GM06990 (cell line): ENCODE measurements around the gene ATP11A.

Source experiments
- DNase-seq: peaks from one replicate; pipeline ENCODE4 v3.0.0-alpha.2; 2011; ENCODE audit not compliant: insufficient read length; ENCODE audit errors: extremely low read depth
- H3K27me3 ChIP-seq: replicated peaks from 2 replicates; pipeline ENCODE4 v1.6.0; 2011; ENCODE audit warnings: low read length; ENCODE audit not compliant: control insufficient read depth, insufficient read depth
- H3K36me3 ChIP-seq: 2 replicates; pipeline ENCODE4 v1.5.1; 2011; ENCODE audit warnings: low read length; ENCODE audit not compliant: control insufficient read depth, insufficient read depth
- H3K4me3 ChIP-seq: replicated peaks from 2 replicates; pipeline ENCODE4 v1.5.1; 2011; ENCODE audit warnings: low read depth, mild to moderate bottlenecking, control low read depth, low read length
- TF ChIP-seq, protein P1 (sequence below): IDR thresholded peaks from 2 replicates; pipeline ENCODE4 v1.5.1; 2011; ENCODE audit warnings: low read length, control low read depth, mild to moderate bottlenecking, inconsistent platforms; ENCODE audit not compliant: insufficient read depth, poor library complexity, severe bottlenecking

Gene ATP11A

GRCh38 chr13:112825071-112825470, 135.2 kb downstream of the ATP11A start:
- Histone ChIP-seq H3K4me3 (no peak overlapping the region), H3K27me3 (no peaks in the 10 kb centered on the region), H3K36me3 (peaks cover 25% of the 10 kb centered on the region)
- DNase-seq: no peak
- TF ChIP-seq, protein P1, sequence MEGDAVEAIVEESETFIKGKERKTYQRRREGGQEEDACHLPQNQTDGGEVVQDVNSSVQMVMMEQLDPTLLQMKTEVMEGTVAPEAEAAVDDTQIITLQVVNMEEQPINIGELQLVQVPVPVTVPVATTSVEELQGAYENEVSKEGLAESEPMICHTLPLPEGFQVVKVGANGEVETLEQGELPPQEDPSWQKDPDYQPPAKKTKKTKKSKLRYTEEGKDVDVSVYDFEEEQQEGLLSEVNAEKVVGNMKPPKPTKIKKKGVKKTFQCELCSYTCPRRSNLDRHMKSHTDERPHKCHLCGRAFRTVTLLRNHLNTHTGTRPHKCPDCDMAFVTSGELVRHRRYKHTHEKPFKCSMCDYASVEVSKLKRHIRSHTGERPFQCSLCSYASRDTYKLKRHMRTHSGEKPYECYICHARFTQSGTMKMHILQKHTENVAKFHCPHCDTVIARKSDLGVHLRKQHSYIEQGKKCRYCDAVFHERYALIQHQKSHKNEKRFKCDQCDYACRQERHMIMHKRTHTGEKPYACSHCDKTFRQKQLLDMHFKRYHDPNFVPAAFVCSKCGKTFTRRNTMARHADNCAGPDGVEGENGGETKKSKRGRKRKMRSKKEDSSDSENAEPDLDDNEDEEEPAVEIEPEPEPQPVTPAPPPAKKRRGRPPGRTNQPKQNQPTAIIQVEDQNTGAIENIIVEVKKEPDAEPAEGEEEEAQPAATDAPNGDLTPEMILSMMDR: no peak

GRCh38 chr13:112825875-112826274, 136.0 kb downstream of the ATP11A start:
- TF ChIP-seq, protein P1: no peak
- no peaks in the 10 kb centered on the region for H3K27me3 ChIP-seq
- no peak overlapping the region for H3K4me3 ChIP-seq
- DNase-seq: no peak
- peaks cover 20% of the 10 kb centered on the region for H3K36me3 ChIP-seq

DNA sequence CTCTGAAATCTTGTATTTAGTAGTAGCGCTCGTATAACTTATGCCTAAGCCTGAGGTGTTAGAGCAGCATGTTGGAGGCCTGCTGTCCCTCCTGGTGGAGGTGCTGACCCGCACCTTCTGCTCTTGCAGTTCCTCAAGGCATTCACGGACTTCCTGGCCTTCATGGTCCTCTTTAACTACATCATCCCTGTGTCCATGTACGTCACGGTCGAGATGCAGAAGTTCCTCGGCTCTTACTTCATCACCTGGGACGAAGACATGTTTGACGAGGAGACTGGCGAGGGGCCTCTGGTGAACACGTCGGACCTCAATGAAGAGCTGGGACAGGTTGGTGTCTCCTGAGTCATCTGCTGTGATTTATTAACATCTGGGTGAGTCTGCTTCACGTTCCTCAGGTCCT, 136.7 kb downstream of the ATP11A start:
- Histone ChIP-seq H3K4me3 (no peak overlapping the region), H3K27me3 (no peaks in the 10 kb centered on the region), H3K36me3 (peaks cover 26% of the 10 kb centered on the region)
- DNase-seq: no peak
- TF ChIP-seq, protein P1: no peak

- no peak for DNase-seq
- H3K36me3 ChIP-seq: peaks cover 33% of the 10 kb centered on the region
- no peaks in the 10 kb centered on the region for H3K27me3 ChIP-seq
- TF ChIP-seq, protein P1: no peak
- H3K4me3 ChIP-seq: no peak overlapping the region
Observed at GRCh38 chr13:112828082-112828699, 138.4 kb downstream of the ATP11A start.

DNA sequence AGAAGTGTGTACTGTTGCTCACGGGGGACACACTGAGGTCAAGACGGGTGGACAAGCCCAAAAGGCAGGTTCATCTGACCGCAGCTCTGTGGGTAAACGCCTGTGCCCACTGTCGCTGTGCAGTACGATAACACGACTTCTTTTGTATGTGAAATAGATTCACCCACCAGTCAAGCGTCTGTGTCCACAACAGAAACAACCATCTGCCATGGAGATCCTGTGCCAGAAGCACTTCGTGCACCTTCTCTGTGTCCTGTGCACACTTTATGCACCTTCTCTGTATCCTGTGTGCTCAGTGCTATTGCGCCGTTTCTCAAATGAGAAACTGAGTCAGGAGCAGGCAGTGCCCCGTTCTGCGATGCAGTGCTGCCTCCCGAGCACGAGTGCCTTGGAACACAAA, 138.9 kb downstream of the ATP11A start:
- no peak for DNase-seq
- H3K27me3 ChIP-seq: no peaks in the 10 kb centered on the region
- H3K4me3 ChIP-seq: no peak overlapping the region
- TF ChIP-seq, protein P1: no peak
- H3K36me3 ChIP-seq: peaks cover 34% of the 10 kb centered on the region

DNA sequence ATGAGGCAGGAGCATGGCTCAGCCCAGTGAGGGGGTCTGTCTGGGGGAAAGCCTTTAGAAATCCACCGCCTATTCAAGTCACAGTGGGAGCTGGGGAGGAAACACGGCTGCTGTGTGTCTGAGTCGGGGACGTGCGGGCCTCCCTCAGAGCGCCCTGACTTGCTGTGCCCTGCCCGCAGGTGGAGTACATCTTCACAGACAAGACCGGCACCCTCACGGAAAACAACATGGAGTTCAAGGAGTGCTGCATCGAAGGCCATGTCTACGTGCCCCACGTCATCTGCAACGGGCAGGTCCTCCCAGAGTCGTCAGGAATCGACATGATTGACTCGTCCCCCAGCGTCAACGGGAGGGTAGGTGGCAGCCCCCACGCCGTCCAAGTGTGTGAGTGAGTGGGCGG, 141.4 kb downstream of the ATP11A start:
- TF ChIP-seq, protein P1: no peak
- no peaks in the 10 kb centered on the region for H3K27me3 ChIP-seq
- H3K36me3 ChIP-seq: peaks cover 36% of the 10 kb centered on the region
- H3K4me3 ChIP-seq: no peak overlapping the region
- DNase-seq: no peak
